A549 treated with ZK216348 at 1 μM for 4 hours (cell line): Measurements from ENCODE around the gene MUC15. TPM values are rescaled to one million over a fixed set of nuclear protein-coding genes. Genes with fewer than 3 reads are reported as not detected.

Experiments used
- total RNA-seq: library from RNA; stranded (reverse); fragments of 200-300 nt; extraction: Qiagen RNA extraction; gene quantifications from 5 replicates; pipeline ENCODE4 v1.2.3, GENCODE V29; 2022; ENCODE audit warnings: low read depth

The MUC15 gene
- total RNA-seq: not detected in 5 replicates

GRCh38 chr11:26571861-26572654, at the start of gene MUC15:
Gene MUC15, minus strand, starts transcription at chr11:26572263. Its CDS starts 5,169 bp downstream, at chr11:26567094.

Other genes with a start within 250 kb of the MUC15 start
- gene ANO3, start 240.1 kb downstream of the MUC15 start, total RNA-seq: not detected in 5 replicates
- not detected in 5 replicates for gene SLC5A12, start 149.8 kb upstream of the MUC15 start, total RNA-seq